ENCODE measurements around the gene PDE1A. TPM values are rescaled to one million over a fixed set of nuclear protein-coding genes. Genes with fewer than 3 reads are reported as not detected.

PDE1A gene
- total RNA-seq, 1 donor from 2014 or later, result 0.53 TPM

DNA sequence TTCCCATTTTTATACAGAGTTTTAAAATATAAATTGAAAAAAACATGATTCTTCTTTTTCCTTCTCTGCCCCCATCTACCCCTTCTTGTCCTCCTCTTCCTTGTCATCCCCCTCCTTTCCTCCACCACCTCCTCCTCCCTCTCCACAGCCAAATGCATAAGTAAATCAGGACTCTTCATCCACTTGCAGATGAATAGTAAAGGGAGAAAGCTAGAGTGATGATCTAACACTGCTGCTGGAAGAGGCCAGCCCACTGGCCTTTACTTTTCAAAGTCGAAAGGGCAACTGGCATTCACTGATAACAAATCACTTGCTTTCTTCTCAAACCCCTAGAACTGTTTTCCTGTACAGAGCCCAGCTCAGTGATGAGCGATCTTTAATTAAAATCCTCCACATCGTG, 205.8 kb downstream of the PDE1A start:
- FAIRE-seq, result no peak
- TF ChIP-seq, protein P1, sequence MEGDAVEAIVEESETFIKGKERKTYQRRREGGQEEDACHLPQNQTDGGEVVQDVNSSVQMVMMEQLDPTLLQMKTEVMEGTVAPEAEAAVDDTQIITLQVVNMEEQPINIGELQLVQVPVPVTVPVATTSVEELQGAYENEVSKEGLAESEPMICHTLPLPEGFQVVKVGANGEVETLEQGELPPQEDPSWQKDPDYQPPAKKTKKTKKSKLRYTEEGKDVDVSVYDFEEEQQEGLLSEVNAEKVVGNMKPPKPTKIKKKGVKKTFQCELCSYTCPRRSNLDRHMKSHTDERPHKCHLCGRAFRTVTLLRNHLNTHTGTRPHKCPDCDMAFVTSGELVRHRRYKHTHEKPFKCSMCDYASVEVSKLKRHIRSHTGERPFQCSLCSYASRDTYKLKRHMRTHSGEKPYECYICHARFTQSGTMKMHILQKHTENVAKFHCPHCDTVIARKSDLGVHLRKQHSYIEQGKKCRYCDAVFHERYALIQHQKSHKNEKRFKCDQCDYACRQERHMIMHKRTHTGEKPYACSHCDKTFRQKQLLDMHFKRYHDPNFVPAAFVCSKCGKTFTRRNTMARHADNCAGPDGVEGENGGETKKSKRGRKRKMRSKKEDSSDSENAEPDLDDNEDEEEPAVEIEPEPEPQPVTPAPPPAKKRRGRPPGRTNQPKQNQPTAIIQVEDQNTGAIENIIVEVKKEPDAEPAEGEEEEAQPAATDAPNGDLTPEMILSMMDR (IDR thresholded peaks at IDR 0.05; ENCODE audit: insufficient read depth, low read length, severe bottlenecking), result no peak
- Histone ChIP-seq H3K27me3 (ENCODE audit: control insufficient read depth, insufficient read depth, low read length) (no peaks in the 10 kb centered on the region), H3K4me3 (ENCODE audit: low read depth, low read length) (no peak overlapping the region), H3K36me3 (ENCODE audit: control insufficient read depth, insufficient read depth, low read length) (no peaks in the 10 kb centered on the region)
- no peak for DNase-seq (ENCODE audit: low read depth)

DNA sequence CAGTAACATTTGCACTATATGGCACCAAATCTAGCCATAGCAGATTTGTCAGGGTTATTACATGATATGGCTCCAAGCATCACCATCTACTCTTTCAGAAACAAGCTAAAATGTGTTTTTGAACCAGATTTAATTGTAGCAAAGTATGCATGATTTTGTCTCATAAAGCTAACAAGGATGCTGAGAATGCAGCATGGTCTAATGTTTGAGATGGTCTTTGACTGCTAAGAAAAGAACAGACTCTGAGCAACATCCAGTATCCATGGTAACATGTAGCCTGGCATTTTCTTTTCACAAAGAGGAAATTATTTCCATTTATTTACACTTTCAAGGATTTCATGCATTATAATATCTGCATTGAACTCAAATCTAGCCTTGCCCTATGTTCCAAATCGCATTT, 206.5 kb downstream of the PDE1A start:
- FAIRE-seq, result no peak
- Histone ChIP-seq H3K4me3 (ENCODE audit: low read depth, low read length) (no peak overlapping the region), H3K36me3 (ENCODE audit: control insufficient read depth, insufficient read depth, low read length) (no peaks in the 10 kb centered on the region), H3K27me3 (ENCODE audit: control insufficient read depth, insufficient read depth, low read length) (no peaks in the 10 kb centered on the region)
- TF ChIP-seq, protein P1 (IDR thresholded peaks at IDR 0.05; ENCODE audit: insufficient read depth, low read length, severe bottlenecking), result no peak
- DNase-seq (ENCODE audit: low read depth), result no peak

DNA sequence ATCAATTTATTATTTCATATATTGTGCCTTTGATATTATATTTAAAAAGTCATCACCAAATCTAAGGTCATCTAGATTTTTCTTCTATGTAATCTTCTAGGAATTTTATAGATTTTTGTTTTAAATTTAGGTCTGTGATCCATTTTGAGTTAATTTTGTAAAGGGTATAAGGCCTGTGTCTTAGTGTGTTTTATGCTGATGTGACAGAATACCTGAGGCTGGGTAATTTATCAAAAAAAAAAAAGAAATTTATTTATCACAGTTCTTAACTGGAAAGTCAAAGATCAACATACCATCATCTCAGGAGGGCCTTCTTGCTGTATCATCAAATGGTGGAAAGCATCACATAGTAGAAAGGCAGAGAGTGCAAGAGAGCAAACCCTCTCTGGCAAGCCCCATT, 216.2 kb downstream of the PDE1A start:
- FAIRE-seq, result no peak
- TF ChIP-seq, protein P1 (IDR thresholded peaks at IDR 0.05; ENCODE audit: insufficient read depth, low read length, severe bottlenecking), result no peak
- DNase-seq (ENCODE audit: low read depth), result no peak
- H3K36me3 ChIP-seq (ENCODE audit: control insufficient read depth, insufficient read depth, low read length), result no peaks in the 10 kb centered on the region
- no peak overlapping the region for H3K4me3 ChIP-seq (ENCODE audit: low read depth, low read length)
- H3K27me3 ChIP-seq (ENCODE audit: control insufficient read depth, insufficient read depth, low read length), result no peaks in the 10 kb centered on the region

DNA sequence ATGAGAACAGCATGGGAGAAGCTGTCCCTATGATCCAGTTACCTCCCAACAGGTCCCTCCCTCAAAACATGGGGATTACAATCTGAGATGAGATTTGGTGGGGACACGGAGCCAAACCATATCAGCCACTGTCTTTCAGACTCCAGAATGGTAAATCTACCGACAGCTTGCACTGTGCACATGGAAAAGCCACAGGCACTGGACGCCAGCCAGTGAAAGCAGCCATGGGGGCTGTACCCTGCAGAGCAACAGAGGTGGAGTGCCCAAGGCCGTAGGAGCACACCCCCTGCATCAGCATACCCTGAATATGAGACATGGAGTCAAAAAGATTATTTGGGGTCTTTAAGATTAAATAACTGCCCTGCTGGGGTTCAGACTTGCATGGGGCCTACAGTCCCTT, 218.4 kb downstream of the PDE1A start:
- H3K36me3 ChIP-seq (ENCODE audit: control insufficient read depth, insufficient read depth, low read length), result no peaks in the 10 kb centered on the region
- DNase-seq (ENCODE audit: low read depth) (no peak), FAIRE-seq (no peak)
- no peak overlapping the region for H3K4me3 ChIP-seq (ENCODE audit: low read depth, low read length)
- H3K27me3 ChIP-seq (ENCODE audit: control insufficient read depth, insufficient read depth, low read length), result no peaks in the 10 kb centered on the region
- TF ChIP-seq, protein P1 (IDR thresholded peaks at IDR 0.05; ENCODE audit: insufficient read depth, low read length, severe bottlenecking), result no peak

DNA sequence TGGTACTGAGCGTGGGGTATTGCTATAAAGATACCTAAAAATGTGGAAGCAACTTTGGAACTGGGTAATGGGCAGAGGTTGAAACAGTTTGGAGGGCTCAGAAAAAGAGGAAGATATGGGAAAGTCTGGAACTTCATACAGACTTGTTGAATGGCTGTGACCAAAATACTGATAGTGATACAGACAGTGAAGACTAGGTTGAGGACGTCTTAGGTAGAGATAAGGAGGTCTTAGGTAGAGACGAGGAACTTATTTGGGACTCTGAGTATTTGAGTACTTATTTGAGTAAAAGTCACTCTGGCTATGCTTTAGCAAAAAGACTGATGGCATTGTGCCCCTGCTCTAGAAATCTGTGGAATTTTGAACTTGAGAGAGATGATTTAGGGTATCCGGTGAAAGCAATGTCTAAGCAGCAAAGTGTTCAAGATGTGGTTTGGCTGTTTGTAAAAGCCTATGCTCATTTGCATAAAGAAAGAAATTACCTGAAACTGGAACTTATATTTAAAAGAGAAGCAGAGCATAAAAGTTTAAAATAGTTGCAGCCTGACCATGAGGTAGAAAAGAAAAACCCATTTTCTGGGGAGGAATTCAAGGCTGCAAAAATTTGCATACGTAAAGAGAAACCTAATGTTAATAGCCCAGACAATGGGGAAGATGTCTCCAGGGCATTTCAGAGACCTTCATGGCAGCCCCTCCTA, 219.6 kb downstream of the PDE1A start:
- Histone ChIP-seq H3K4me3 (ENCODE audit: low read depth, low read length) (no peak overlapping the region), H3K27me3 (ENCODE audit: control insufficient read depth, insufficient read depth, low read length) (no peaks in the 10 kb centered on the region), H3K36me3 (ENCODE audit: control insufficient read depth, insufficient read depth, low read length) (no peaks in the 10 kb centered on the region)
- FAIRE-seq, result no peak
- DNase-seq (ENCODE audit: low read depth), result no peak
- TF ChIP-seq, protein P1 (IDR thresholded peaks at IDR 0.05; ENCODE audit: insufficient read depth, low read length, severe bottlenecking), result no peak

DNA sequence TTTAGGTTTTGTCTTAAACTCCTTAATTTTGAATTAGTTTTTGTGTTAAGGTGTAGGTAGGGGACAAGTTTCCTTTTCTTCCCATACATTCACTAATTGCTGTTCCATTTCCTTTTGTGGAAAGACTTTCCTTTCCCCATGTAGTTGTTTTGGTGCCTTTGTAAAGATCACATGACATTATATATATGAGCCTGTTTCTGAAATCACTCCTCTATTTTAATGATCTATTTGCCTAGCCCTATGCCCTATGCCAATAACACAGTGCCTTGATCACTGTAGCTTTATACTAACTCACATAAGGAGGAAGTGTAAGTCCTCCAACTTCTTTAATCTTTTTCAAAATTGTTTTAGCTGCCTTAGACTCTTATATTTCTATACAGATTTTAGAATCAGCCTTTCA, 229.3 kb downstream of the PDE1A start:
- TF ChIP-seq, protein P1 (IDR thresholded peaks at IDR 0.05; ENCODE audit: insufficient read depth, low read length, severe bottlenecking), result no peak
- no peaks in the 10 kb centered on the region for H3K27me3 ChIP-seq (ENCODE audit: control insufficient read depth, insufficient read depth, low read length)
- no peak for DNase-seq (ENCODE audit: low read depth)
- H3K36me3 ChIP-seq (ENCODE audit: control insufficient read depth, insufficient read depth, low read length), result no peaks in the 10 kb centered on the region
- no peak overlapping the region for H3K4me3 ChIP-seq (ENCODE audit: low read depth, low read length)
- no peak for FAIRE-seq

Measured in bronchial epithelial cell (primary cell).